Adrenal gland (tissue), 5 donors: ENCODE measurements around the gene MAGEA1.

Experiments used
- POLR2A ChIP-seq, 2 donors: fragments of 450-650 bp; IDR thresholded peaks; one replicate each; pipeline ENCODE4 v1.6.1; 2017; ENCODE audit warnings: antibody characterized with exemption in 2 of 2, mild to moderate bottlenecking in 2 of 2, moderate library complexity in 1 of 2
- TF ChIP-seq, protein P1 (sequence below), 6 experiments: fragments of 450-650 bp in 4 of 6; fragments of 200-600 bp in 2 of 6; sonication (generic) in 1 of 6; IDR thresholded peaks; 1 replicate in 5 of 6; 2 replicates in 1 of 6; pipeline versions ENCODE4 v1.5.1 to v1.8.0; 2016 to 2021; ENCODE audit warnings: antibody characterized with exemption in 6 of 6, mild to moderate bottlenecking in 2 of 6, moderate library complexity in 1 of 6
- donor health status: DM: no; HTN: no; CAD: no.

GRCh38 chrX:153190381-153190780, 11.3 kb downstream of the MAGEA1 start:
- TF ChIP-seq, protein P1, sequence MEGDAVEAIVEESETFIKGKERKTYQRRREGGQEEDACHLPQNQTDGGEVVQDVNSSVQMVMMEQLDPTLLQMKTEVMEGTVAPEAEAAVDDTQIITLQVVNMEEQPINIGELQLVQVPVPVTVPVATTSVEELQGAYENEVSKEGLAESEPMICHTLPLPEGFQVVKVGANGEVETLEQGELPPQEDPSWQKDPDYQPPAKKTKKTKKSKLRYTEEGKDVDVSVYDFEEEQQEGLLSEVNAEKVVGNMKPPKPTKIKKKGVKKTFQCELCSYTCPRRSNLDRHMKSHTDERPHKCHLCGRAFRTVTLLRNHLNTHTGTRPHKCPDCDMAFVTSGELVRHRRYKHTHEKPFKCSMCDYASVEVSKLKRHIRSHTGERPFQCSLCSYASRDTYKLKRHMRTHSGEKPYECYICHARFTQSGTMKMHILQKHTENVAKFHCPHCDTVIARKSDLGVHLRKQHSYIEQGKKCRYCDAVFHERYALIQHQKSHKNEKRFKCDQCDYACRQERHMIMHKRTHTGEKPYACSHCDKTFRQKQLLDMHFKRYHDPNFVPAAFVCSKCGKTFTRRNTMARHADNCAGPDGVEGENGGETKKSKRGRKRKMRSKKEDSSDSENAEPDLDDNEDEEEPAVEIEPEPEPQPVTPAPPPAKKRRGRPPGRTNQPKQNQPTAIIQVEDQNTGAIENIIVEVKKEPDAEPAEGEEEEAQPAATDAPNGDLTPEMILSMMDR (IDR thresholded peaks at IDR 0.05) = no peak
- TF ChIP-seq POLR2A (IDR thresholded peaks at IDR 0.05) = no peak
